Daoy (cell line): ENCODE data around the gene SLC25A5. TPM values are rescaled to one million over a fixed set of nuclear protein-coding genes. Genes with fewer than 3 reads are reported as not detected.

ENCODE experiments used
- DNase-seq: peaks from one replicate; pipeline ENCODE4 v3.0.0-alpha.2; 2015; ENCODE audit warnings: low read depth
- total RNA-seq: library from RNA; depleted of rRNA; stranded (reverse); fragments of >200 nt; shearing (Covaris generic); gene quantifications from 2 replicates; pipeline ENCODE4 v1.2.3, GENCODE V29; 2014; rRNA removed

The SLC25A5 gene
- total RNA-seq, 1 experiment from 2014 or later: 231 TPM

GRCh38 chrX:119505945-119506344 lies 37.7 kb downstream of the SLC25A5 start:
- no peak for DNase-seq

DNA sequence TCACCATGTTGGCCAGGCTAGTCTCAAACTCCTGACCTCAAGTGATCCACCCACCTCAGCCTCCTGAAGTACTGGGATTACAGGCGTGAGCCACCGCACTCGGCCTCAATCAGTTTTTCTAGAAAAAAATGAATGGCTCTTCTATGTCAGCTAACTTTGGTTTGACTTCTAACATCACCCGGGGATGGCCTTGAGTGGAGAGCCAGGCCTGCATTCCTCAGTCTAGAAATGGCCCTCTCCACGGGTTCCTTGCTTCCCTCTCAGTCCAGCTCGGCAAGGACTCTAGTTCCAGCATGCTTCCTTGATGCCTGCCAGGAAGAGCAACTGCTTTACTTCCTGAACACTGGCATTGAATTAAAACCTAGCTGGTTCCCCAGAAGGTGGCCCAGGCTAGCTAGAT lies 39.0 kb downstream of the SLC25A5 start:
- no peak for DNase-seq

- DNase-seq: peak; percentile 67
Observed at GRCh38 chrX:119512146-119512800, 44.0 kb downstream of the SLC25A5 start.

GRCh38 chrX:119516157-119516702 lies 48.0 kb downstream of the SLC25A5 start:
- peak; percentile 31 for DNase-seq

DNA sequence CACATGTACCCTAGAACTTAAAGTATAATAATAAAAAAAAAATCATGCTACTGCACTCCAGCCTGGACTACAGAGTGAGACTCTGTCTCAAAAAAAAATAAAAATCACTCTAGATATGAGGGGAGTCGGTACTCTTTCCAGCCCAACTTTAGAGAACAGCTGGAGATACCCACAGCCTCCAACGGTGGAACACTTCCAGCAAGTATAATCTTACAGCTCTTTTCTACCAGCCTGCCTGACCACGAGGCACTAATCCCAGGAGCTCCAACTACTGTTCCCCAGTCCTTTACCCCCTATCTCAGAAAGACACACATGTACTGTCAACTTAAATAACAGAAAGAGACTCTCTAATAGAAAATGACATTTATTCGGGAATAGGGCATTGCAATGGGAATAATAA lies 50.1 kb downstream of the SLC25A5 start:
- no peak for DNase-seq

Other genes starting within 250 kb of the SLC25A5 start
- 212 and 216 TPM in 2 replicates for gene PGRMC1, start 232.2 kb upstream of the SLC25A5 start, total RNA-seq
- 5.4 and 6.7 TPM in 2 replicates for gene SLC25A43, start 69.1 kb upstream of the SLC25A5 start, total RNA-seq
- 59.4 and 87.3 TPM in 2 replicates for gene STEEP1, start 97.0 kb downstream of the SLC25A5 start, total RNA-seq
- gene UBE2A, start 106.1 kb downstream of the SLC25A5 start, total RNA-seq: 16.6 and 17.6 TPM in 2 replicates
- 4.4 and 4.5 TPM in 2 replicates for gene NKRF, start 138.0 kb downstream of the SLC25A5 start, total RNA-seq
- gene SEPTIN6, start 224.7 kb downstream of the SLC25A5 start, total RNA-seq: 10.2 and 11.1 TPM in 2 replicates